Measurements from ENCODE around the gene LUZP1. TPM values are rescaled to one million over a fixed set of nuclear protein-coding genes. Genes with fewer than 3 reads are reported as not detected.

The LUZP1 gene
- polyA plus RNA-seq, 1 donor: 12.5 TPM

Other genes starting within 250 kb of the LUZP1 start
- not detected for gene LACTBL1, start 196.0 kb downstream of the LUZP1 start, polyA plus RNA-seq (ENCODE audit: insufficient read length)
- gene TEX46, start 153.0 kb downstream of the LUZP1 start, polyA plus RNA-seq (ENCODE audit: insufficient read length): not detected
- gene KDM1A, start 149.4 kb downstream of the LUZP1 start, polyA plus RNA-seq (ENCODE audit: insufficient read length): 65.3 TPM
- gene HTR1D, start 48.6 kb upstream of the LUZP1 start, polyA plus RNA-seq (ENCODE audit: insufficient read length): not detected
- 123 TPM for gene HNRNPR, start 175.4 kb upstream of the LUZP1 start, polyA plus RNA-seq (ENCODE audit: insufficient read length)
- 38.0 TPM for gene ZNF436, start 201.0 kb upstream of the LUZP1 start, polyA plus RNA-seq (ENCODE audit: insufficient read length)

All from forelimb muscle (tissue), 1 donor.